PFSK-1 (cell line): Measurements from ENCODE around the gene ABCB8.

Experiments used
- FOXP2 ChIP-seq: optimal IDR thresholded peaks from 2 replicates; pipeline ENCODE3; 2011; ENCODE audit warnings: borderline replicate concordance, control low read depth, inconsistent platforms; ENCODE audit not compliant: insufficient read depth; ENCODE audit errors: extremely low read length, extremely low read depth
- POLR2AphosphoS5 ChIP-seq: IDR thresholded peaks from 2 replicates; pipeline ENCODE4 v1.6.1; 2012; ENCODE audit warnings: low read depth, mild to moderate bottlenecking, control low read depth, low read length, moderate library complexity
- SIN3A ChIP-seq: IDR thresholded peaks from 2 replicates; pipeline ENCODE4 v1.6.1; 2012; ENCODE audit warnings: mild to moderate bottlenecking, low read length, moderate library complexity, borderline replicate concordance; ENCODE audit not compliant: insufficient read depth
- TAF1 ChIP-seq: IDR thresholded peaks from 2 replicates; pipeline ENCODE4 v1.6.1; 2012; ENCODE audit warnings: low read length, control low read depth, borderline replicate concordance; ENCODE audit not compliant: insufficient read depth
- TF ChIP-seq, protein P1 (sequence below), 2 experiments: IDR thresholded peaks; 2 replicates each; pipeline versions ENCODE4 v1.6.1 to v1.8.0; 2011 to 2012; ENCODE audit warnings: low read depth in 2 of 2, low read length in 2 of 2, control low read depth in 1 of 2, inconsistent platforms in 1 of 2, mild to moderate bottlenecking in 1 of 2, moderate library complexity in 1 of 2; ENCODE audit not compliant: insufficient read depth in 1 of 2

ABCB8 gene

DNA sequence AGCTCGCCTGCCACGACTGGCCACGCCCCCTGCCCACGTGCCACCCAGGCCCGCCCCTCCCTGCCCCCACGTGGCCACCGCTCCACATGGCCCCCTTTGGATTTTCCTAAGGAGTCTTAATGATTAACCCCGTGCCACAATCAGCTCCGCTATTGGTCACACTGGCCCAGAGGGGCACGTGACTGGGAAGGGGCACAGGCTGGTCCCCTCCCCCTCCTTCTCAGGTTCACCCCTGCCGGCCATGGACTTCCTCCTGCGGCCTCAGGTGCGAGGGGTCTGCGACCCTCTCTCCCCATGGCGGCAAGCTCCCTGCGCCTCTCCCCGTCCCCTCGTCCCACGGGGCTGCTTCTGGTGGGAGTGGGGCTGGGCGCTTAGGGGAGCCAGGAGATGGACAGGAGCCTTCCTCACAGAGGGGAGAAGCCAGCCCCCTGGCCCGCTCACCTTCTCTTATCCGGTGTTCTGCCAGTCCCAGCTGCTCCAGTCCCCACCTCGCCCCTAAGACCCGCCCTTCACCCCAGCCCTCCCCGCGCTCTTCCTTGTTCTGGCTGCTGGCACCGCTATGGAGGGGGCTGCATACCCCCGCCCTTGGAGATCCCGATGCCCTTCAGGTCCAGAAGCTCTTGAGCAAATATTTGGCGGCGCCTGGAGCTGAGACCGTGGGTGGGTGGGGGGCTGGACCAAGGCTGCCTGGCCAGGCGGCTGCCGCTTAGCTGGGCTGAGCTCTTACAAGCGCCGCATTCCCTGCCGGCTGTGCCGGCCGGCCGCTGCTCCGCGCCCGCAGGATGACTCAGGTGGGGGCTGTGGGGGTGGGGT, 34.4 kb downstream of the ABCB8 start:
- TF ChIP-seq FOXP2 (no peak), POLR2AphosphoS5 (no peak)
- TF ChIP-seq, protein P1, sequence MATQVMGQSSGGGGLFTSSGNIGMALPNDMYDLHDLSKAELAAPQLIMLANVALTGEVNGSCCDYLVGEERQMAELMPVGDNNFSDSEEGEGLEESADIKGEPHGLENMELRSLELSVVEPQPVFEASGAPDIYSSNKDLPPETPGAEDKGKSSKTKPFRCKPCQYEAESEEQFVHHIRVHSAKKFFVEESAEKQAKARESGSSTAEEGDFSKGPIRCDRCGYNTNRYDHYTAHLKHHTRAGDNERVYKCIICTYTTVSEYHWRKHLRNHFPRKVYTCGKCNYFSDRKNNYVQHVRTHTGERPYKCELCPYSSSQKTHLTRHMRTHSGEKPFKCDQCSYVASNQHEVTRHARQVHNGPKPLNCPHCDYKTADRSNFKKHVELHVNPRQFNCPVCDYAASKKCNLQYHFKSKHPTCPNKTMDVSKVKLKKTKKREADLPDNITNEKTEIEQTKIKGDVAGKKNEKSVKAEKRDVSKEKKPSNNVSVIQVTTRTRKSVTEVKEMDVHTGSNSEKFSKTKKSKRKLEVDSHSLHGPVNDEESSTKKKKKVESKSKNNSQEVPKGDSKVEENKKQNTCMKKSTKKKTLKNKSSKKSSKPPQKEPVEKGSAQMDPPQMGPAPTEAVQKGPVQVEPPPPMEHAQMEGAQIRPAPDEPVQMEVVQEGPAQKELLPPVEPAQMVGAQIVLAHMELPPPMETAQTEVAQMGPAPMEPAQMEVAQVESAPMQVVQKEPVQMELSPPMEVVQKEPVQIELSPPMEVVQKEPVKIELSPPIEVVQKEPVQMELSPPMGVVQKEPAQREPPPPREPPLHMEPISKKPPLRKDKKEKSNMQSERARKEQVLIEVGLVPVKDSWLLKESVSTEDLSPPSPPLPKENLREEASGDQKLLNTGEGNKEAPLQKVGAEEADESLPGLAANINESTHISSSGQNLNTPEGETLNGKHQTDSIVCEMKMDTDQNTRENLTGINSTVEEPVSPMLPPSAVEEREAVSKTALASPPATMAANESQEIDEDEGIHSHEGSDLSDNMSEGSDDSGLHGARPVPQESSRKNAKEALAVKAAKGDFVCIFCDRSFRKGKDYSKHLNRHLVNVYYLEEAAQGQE (IDR thresholded peaks at IDR 0.05; ENCODE audit: insufficient read depth in 1 of 2, low read depth in 2 of 2, low read length in 2 of 2), result no peak

DNA sequence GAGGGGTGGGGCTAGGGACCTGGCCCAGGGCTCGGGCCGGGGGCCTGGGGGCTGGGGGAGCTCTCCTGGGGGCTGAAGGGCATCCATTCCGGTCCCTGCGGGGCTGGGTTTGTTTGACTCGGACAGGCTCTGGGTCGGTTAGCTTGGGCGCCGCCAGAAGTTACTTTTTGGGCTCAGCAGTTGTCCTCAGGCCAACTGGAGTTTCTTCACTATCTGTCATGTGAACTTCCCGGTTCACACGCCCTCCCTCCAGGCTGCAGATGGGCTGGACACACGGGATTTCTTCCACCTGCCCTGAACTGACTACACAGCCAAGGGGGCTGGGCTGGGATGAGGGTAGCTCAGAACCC, 34.9 kb downstream of the ABCB8 start:
- TF ChIP-seq FOXP2 (no peak), TAF1 (no peak), POLR2AphosphoS5 (no peak)
- TF ChIP-seq, protein P1 (IDR thresholded peaks at IDR 0.05; ENCODE audit: insufficient read depth in 1 of 2, low read depth in 2 of 2, low read length in 2 of 2), result no peak

DNA sequence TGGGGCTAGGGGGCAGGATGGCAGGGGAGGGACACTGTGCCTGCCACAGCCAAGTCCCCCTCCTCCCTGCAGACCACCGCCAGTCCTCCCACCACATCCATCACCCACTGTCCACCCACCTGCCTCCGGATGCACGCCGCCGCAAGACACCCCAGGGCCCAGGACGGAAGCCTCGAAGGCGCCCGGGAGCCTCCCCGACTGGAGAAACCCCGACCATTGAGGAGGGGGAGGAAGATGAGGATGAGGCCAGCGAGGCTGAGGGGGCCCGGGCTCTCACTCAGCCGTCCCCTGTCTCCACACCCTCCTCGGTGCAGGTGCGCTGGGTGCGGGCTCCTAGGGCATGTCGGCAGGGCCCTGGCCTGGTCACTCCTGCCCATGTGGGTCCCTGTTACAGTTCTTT, 36.2 kb downstream of the ABCB8 start:
- TF ChIP-seq POLR2AphosphoS5, result no peak
- no peak for TF ChIP-seq FOXP2
- no peak for TF ChIP-seq SIN3A
- TF ChIP-seq, protein P1 (IDR thresholded peaks at IDR 0.05; ENCODE audit: insufficient read depth in 1 of 2, low read depth in 2 of 2, low read length in 2 of 2), result no peak
- no peak for TF ChIP-seq TAF1

DNA sequence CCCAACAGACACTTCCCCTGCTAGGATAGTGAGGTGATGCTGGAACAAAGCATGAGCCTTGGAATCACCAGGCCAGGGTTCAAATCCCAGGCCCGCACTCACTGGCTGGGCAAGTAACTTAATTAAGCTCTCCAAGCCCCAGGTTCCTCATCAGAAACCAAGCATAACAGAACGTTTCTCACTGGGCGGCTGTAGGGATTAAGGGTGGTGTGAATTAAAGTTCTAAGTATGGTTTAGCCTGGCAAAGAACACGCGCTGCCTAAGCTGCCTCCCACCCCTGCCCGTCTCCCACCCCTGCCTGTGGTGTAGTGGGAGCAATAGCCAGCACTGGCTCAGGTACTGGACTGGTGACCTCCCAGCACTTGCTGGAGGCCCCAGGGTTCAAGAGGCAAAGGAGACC, 36.7 kb downstream of the ABCB8 start:
- TF ChIP-seq, protein P1 (IDR thresholded peaks at IDR 0.05; ENCODE audit: insufficient read depth in 1 of 2, low read depth in 2 of 2, low read length in 2 of 2), result no peak
- TF ChIP-seq TAF1, result no peak
- no peak for TF ChIP-seq SIN3A
- no peak for TF ChIP-seq FOXP2
- TF ChIP-seq POLR2AphosphoS5, result no peak

DNA sequence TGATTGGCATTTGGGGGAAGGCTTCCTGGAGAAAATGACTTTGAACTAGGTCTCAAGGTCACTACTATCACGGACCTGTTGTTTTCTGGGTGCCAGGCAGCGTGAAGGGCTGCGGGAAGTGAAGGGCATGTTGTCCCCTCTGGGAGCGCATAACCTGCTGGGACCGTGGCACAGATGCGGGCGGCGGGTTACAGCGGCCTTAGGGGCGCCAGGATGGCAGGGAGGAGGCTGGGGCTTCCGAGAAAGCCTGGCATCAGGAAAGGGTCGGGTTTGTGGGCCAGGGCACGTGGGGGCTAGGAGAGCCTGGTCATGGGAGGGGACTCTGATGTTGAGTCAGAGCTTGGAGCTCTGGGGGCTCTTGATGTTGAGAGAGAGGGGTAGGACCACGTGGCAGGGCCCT, 37.3 kb downstream of the ABCB8 start:
- TF ChIP-seq FOXP2 (no peak), SIN3A (no peak), POLR2AphosphoS5 (no peak), TAF1 (no peak)
- TF ChIP-seq, protein P1 (IDR thresholded peaks at IDR 0.05; ENCODE audit: insufficient read depth in 1 of 2, low read depth in 2 of 2, low read length in 2 of 2), result no peak
